Body of pancreas (tissue), 4 donors: ENCODE results near the gene ADCY2. TPM values are rescaled to one million over a fixed set of nuclear protein-coding genes. Genes with fewer than 3 reads are reported as not detected.

Experiments used
- ATAC-seq: fragments of 150-250 bp; one replicate; pipeline ENCODE4 v1.9.1; 2016
- DNase-seq, 4 donors: peaks; one replicate each; pipeline ENCODE4 v3.0.0-alpha.2; 2019
- H3K27ac ChIP-seq, 4 donors: fragments of 200-600 bp; sonication (generic); 1 replicate in 3 of 4; 2 replicates in 1 of 4; pipeline versions ENCODE4 v1.5.1 to v1.6.1; 2016 to 2019; ENCODE audit warnings: mild to moderate bottlenecking in 1 of 4, mixed read lengths in 1 of 4, moderate library complexity in 1 of 4
- H3K27me3 ChIP-seq, 2 donors: fragments of 200-600 bp; sonication (generic); one replicate each; pipeline ENCODE4 v1.6.0; 2016; ENCODE audit warnings: mild to moderate bottlenecking in 1 of 2
- H3K36me3 ChIP-seq, 2 donors: fragments of 200-600 bp; sonication (generic); replicated peaks in 1 of 2; 2 replicates each; pipeline ENCODE4 v1.5.1; 2016; ENCODE audit warnings: low read depth in 2 of 2; ENCODE audit not compliant: insufficient read depth in 1 of 2
- H3K4me1 ChIP-seq: fragments of 200-600 bp; sonication (generic); one replicate; pipeline ENCODE4 v1.6.0; 2016
- H3K4me3 ChIP-seq, 2 donors: fragments of 200-600 bp; sonication (generic); 1 replicate in 1 of 2; 2 replicates in 1 of 2; pipeline ENCODE4 v1.5.1; 2016 to 2019
- H3K9me3 ChIP-seq, 3 donors: fragments of 200-600 bp; sonication (generic); 1 replicate in 2 of 3; 2 replicates in 1 of 3; pipeline ENCODE4 v1.5.1; 2016
- CTCF ChIP-seq, 7 experiments: fragments of 450-650 bp in 4 of 7; fragments of 200-600 bp in 3 of 7; sonication (generic) in 3 of 7; IDR thresholded peaks; one replicate each; pipeline ENCODE4 v1.5.1; 2016 to 2019; ENCODE audit warnings: antibody characterized with exemption in 7 of 7
- POLR2A ChIP-seq, 3 donors: fragments of 450-650 bp; IDR thresholded peaks; one replicate each; pipeline ENCODE4 v1.6.1; 2016; ENCODE audit warnings: antibody characterized with exemption in 3 of 3, mild to moderate bottlenecking in 2 of 3
- WGBS, 2 donors: methylation state at CpG; one replicate each; pipeline ENCODE4 v1.1.5; 2017; 5-methylcytosine and 5-hydroxymethylcytosine counted together
- intact Hi-C: fragments of 100-400 bp; cut with DNase I; formaldehyde crosslinking; loops from one replicate; pipeline ENCODE4 v1.15.1; 2023
- total RNA-seq, 2 donors: library from RNA; depleted of rRNA; stranded (reverse); fragments of >200 nt; gene quantifications; one replicate each; pipeline ENCODE4 v1.1.0, GENCODE V29; 2016

The ADCY2 gene
- total RNA-seq, 2 donors from 2014 or later, result 0.52 to 4.6 TPM

GRCh38 chr5:7492371-7492770 lies 96.4 kb downstream of the ADCY2 start:
- no peaks in the 10 kb centered on the region for H3K4me1 ChIP-seq
- H3K9me3 ChIP-seq, result no peaks in the 10 kb centered on the region
- TF ChIP-seq CTCF (IDR thresholded peaks at IDR 0.05) (no peak), POLR2A (IDR thresholded peaks at IDR 0.05) (no peak)
- H3K27me3 ChIP-seq, result no peaks in the 10 kb centered on the region
- H3K4me3 ChIP-seq, result no peak overlapping the region
- DNase-seq (no peak), ATAC-seq (no peak)
- WGBS, 2 donors, result 55 to 59% methylated on average over 4 of the region's 4 CpGs
- H3K36me3 ChIP-seq, result no peaks in the 10 kb centered on the region
- H3K27ac ChIP-seq, result no peak overlapping the region
- intact Hi-C loops, result no loop called here

- Histone ChIP-seq H3K27ac (no peak overlapping the region), H3K4me1 (no peaks in the 10 kb centered on the region), H3K27me3 (no peaks in the 10 kb centered on the region), H3K9me3 (no peaks in the 10 kb centered on the region), H3K36me3 (no peaks in the 10 kb centered on the region), H3K4me3 (no peak overlapping the region)
- WGBS, 2 donors, result 75 to 81% methylated on average over 1 of the region's 1 CpG
- intact Hi-C loops, result no loop called here
- ATAC-seq, result no peak
- TF ChIP-seq POLR2A (IDR thresholded peaks at IDR 0.05), result no peak
- TF ChIP-seq CTCF (IDR thresholded peaks at IDR 0.05), result no peak
- DNase-seq, result no peak
Observed at GRCh38 chr5:7493081-7493480, 97.1 kb downstream of the ADCY2 start.

GRCh38 chr5:7493622-7494021 lies 97.7 kb downstream of the ADCY2 start:
- ATAC-seq (no peak), DNase-seq (no peak)
- intact Hi-C loops, result no loop called here
- no peaks in the 10 kb centered on the region for H3K36me3 ChIP-seq
- TF ChIP-seq POLR2A (IDR thresholded peaks at IDR 0.05), result no peak
- no peak for TF ChIP-seq CTCF (IDR thresholded peaks at IDR 0.05)
- H3K27ac ChIP-seq, result no peak overlapping the region
- 58 to 81% methylated on average over 5 of the region's 5 CpGs for WGBS, 2 donors
- no peak overlapping the region for H3K4me3 ChIP-seq
- no peaks in the 10 kb centered on the region for H3K27me3 ChIP-seq
- H3K4me1 ChIP-seq, result no peaks in the 10 kb centered on the region
- no peaks in the 10 kb centered on the region for H3K9me3 ChIP-seq

- H3K4me1 ChIP-seq, result no peaks in the 10 kb centered on the region
- no peak overlapping the region for H3K4me3 ChIP-seq
- no peaks in the 10 kb centered on the region for H3K9me3 ChIP-seq
- H3K36me3 ChIP-seq, result no peaks in the 10 kb centered on the region
- ATAC-seq, result no peak
- WGBS, 2 donors, result 63 to 65% methylated on average over 2 of the region's 2 CpGs
- TF ChIP-seq CTCF (IDR thresholded peaks at IDR 0.05) (no peak), POLR2A (IDR thresholded peaks at IDR 0.05) (no peak)
- DNase-seq, result no peak
- H3K27me3 ChIP-seq, result no peaks in the 10 kb centered on the region
- no peak overlapping the region for H3K27ac ChIP-seq
- intact Hi-C loops, result no loop called here
Observed at GRCh38 chr5:7494481-7495130, 98.7 kb downstream of the ADCY2 start.

- WGBS, 2 donors, result 37 to 43% methylated on average over 5 of the region's 5 CpGs
- intact Hi-C loops, result no loop called here
- TF ChIP-seq POLR2A (IDR thresholded peaks at IDR 0.05), result no peak
- no peak for TF ChIP-seq CTCF (IDR thresholded peaks at IDR 0.05)
- Histone ChIP-seq H3K9me3 (no peaks in the 10 kb centered on the region), H3K27me3 (no peaks in the 10 kb centered on the region), H3K4me1 (no peaks in the 10 kb centered on the region), H3K27ac (no peak overlapping the region), H3K4me3 (no peak overlapping the region), H3K36me3 (no peaks in the 10 kb centered on the region)
- ATAC-seq, result no peak
- DNase-seq, result no peak
Observed at GRCh38 chr5:7495131-7495517, 99.2 kb downstream of the ADCY2 start.
